MCF 10A (cell line): ENCODE data around the gene MAGI1. TPM values are rescaled to one million over a fixed set of nuclear protein-coding genes. Genes with fewer than 3 reads are reported as not detected.
A peak's percentile ranks its signal among the peaks of the same experiment; 100 is the strongest.
"Not testable (repeated sequence)": the region's sequence is repeated elsewhere in the genome, so short reads cannot be mapped to it uniquely, and the experiment has no call there.

Experiments
- BruUV-seq: library from RNA; stranded (reverse); fragments of 400-500 nt; replicated peaks from 2 replicates; lab custom pipeline; 2021; lab: Mats Ljungman, UMichigan
- CTCF ChIA-PET: fragments of 300-600 bp; sonication (Branson Sonifier 250); formaldehyde crosslinking; extraction: SDS; loops from one replicate; lab custom pipeline; 2021; ENCODE audit warnings: antibody characterized with exemption, inconsistent platforms; lab: Yijun Ruan, JAX
- POLR2A ChIA-PET: fragments of 300-600, 350-650 bp; sonication (Branson Sonifier 250); formaldehyde crosslinking; extraction: SDS; loops from one replicate; lab custom pipeline; 2020; ENCODE audit warnings: antibody characterized with exemption, inconsistent platforms; lab: Yijun Ruan, JAX
- DNase-seq: peaks from one replicate; pipeline ENCODE4 v3.0.0-alpha.2; 2018; ENCODE audit not compliant: unreplicated experiment
- H3K27ac Mint-ChIP-seq: one replicate; pipeline ENCODE4 v1.8.0; 2022; ENCODE audit warnings: mild to moderate bottlenecking, low read depth, mixed read lengths; ENCODE audit not compliant: unreplicated experiment
- H3K27me3 Mint-ChIP-seq: one replicate; pipeline ENCODE4 v1.8.0; 2022; ENCODE audit warnings: mixed read lengths; ENCODE audit not compliant: insufficient read depth, unreplicated experiment
- H3K36me3 Mint-ChIP-seq: one replicate; pipeline ENCODE4 v1.8.0; 2022; ENCODE audit warnings: mild to moderate bottlenecking, moderate library complexity, mixed read lengths; ENCODE audit not compliant: insufficient read depth, unreplicated experiment
- H3K4me1 Mint-ChIP-seq: one replicate; pipeline ENCODE4 v1.8.0; 2022; ENCODE audit warnings: mixed read lengths; ENCODE audit not compliant: insufficient read depth, unreplicated experiment
- H3K4me3 Mint-ChIP-seq: one replicate; pipeline ENCODE4 v1.8.0; 2022; ENCODE audit warnings: mild to moderate bottlenecking, moderate library complexity, mixed read lengths; ENCODE audit not compliant: unreplicated experiment
- H3K9me3 Mint-ChIP-seq: one replicate; pipeline ENCODE4 v1.8.0; 2022; ENCODE audit warnings: mixed read lengths; ENCODE audit not compliant: unreplicated experiment
- intact Hi-C: fragments of 100-400 bp; cut with micrococcal nuclease; formaldehyde crosslinking; loops from 2 replicates; pipeline ENCODE4 v1.14.1; 2022
- total RNA-seq: library from RNA; stranded (reverse); gene quantifications from 2 replicates; pipeline ENCODE4 v1.2.3, GENCODE V29; 2022
- TF ChIP-seq, protein P1 (sequence below): fragments of 200-600 bp; IDR thresholded peaks from one replicate; pipeline ENCODE4 v1.8.0; 2022; ENCODE audit warnings: antibody characterized with exemption, mild to moderate bottlenecking; ENCODE audit not compliant: unreplicated experiment

The MAGI1 gene
- total RNA-seq, 1 experiment from 2014 or later: 6.2 TPM

DNA sequence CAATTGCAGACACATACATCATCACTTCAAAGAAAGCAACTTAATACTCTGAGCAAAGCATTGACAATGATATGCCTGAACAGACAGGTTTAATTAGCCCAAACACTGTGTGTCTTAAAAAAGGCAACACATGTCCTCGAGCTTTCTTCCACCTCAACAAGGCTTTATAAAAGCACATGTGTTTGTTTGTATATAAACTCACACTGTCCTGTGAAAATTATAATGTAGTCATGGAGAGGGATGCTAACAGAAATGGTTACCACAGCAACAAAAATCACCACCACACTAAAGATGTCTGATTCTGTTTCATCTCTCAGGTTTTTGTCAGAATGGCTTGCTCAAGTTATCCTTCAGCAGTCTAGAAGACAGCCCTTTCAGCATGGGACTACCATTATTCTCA, 314.7 kb downstream of the MAGI1 start:
- Mint-ChIP-seq H3K4me1 (no peaks in the 10 kb centered on the region), H3K27me3 (no peaks in the 10 kb centered on the region), H3K36me3 (no peaks in the 10 kb centered on the region), H3K9me3 (no peaks in the 10 kb centered on the region), H3K4me3 (no peak overlapping the region), H3K27ac (no peak overlapping the region)
- BruUV-seq: no TSS peak
- no peak for DNase-seq
- TF ChIP-seq, protein P1, sequence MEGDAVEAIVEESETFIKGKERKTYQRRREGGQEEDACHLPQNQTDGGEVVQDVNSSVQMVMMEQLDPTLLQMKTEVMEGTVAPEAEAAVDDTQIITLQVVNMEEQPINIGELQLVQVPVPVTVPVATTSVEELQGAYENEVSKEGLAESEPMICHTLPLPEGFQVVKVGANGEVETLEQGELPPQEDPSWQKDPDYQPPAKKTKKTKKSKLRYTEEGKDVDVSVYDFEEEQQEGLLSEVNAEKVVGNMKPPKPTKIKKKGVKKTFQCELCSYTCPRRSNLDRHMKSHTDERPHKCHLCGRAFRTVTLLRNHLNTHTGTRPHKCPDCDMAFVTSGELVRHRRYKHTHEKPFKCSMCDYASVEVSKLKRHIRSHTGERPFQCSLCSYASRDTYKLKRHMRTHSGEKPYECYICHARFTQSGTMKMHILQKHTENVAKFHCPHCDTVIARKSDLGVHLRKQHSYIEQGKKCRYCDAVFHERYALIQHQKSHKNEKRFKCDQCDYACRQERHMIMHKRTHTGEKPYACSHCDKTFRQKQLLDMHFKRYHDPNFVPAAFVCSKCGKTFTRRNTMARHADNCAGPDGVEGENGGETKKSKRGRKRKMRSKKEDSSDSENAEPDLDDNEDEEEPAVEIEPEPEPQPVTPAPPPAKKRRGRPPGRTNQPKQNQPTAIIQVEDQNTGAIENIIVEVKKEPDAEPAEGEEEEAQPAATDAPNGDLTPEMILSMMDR: no peak
- ChIA-PET CTCF (interaction anchor here (0.6 kb wide), 1 partner anchor 498 kb away, joined by 3 read pairs; no protein-coding TSS in a partner anchor), POLR2A (no interaction called here)
- intact Hi-C loops: no loop called here

DNA sequence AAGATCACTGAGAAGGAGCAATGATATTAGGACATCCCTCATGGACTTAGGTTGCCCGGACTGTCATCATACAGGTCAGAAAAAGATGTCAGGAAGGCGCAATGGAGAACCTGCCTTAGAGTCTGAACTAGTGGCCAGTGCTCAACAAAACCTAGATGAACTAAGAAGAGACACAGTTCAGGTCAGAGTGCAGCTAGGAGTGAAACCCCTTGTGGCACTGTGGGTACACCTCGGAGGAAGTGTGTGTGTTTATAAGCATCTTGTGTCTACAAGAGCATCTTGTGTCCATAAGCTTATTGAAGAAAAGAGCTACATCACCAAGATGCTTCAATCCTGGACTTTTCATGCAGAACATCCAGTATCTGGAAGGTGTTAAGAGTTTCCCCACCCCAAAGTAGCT, 315.7 kb downstream of the MAGI1 start:
- ChIA-PET POLR2A (no interaction called here), CTCF (interaction anchor here (0.6 to 4.3 kb wide), 3 partner anchors 9 to 369 kb away, joined by 3 to 20 read pairs (median 4); no protein-coding TSS in a partner anchor)
- no peak for DNase-seq
- intact Hi-C loops: no loop called here
- Mint-ChIP-seq H3K27ac (no peak overlapping the region), H3K27me3 (no peaks in the 10 kb centered on the region), H3K4me3 (no peak overlapping the region), H3K9me3 (no peaks in the 10 kb centered on the region), H3K4me1 (no peaks in the 10 kb centered on the region), H3K36me3 (no peaks in the 10 kb centered on the region)
- BruUV-seq: no TSS peak
- TF ChIP-seq, protein P1: no peak

DNA sequence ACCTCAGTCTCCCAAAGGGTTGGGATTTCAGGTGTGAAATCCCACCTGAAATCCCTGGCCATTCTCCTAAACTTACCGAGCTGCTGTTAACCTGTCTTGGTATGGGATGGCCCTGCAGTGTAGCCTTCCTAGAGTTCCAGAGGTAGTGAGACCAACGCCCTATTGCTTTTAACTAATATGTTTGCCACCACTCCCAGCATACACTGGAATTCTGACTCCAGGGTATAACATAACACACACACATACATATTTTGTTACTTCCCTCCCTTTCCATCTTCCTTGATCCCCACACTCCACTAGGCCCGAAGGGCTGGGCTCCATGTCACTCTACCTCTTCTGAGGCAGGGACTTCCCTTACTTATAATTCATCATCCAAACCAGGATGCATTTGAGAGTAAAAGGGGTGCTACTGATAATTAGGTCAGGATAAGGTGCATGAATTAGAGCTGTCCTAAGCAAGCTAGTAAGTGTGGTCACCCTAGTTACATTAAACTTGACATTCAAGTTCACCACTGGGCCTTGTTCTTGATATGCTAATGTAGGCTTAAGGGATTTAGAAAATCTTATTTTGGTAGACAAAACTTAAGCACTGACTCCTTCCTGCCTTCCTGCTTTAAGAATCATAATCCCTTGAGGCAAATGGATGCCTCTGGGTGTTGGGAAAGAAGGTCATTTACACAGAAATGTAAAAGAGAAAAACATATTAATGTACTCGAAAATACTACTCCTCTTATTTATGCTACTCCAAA, 317.6 kb downstream of the MAGI1 start:
- no peaks in the 10 kb centered on the region for H3K9me3 Mint-ChIP-seq
- intact Hi-C loops: no loop called here
- TF ChIP-seq, protein P1: no peak
- no peaks in the 10 kb centered on the region for H3K4me1 Mint-ChIP-seq
- H3K36me3 Mint-ChIP-seq: no peaks in the 10 kb centered on the region
- no peak for DNase-seq
- ChIA-PET POLR2A (no interaction called here), CTCF (interaction anchor here (0.9 to 4.3 kb wide), 3 partner anchors 11 to 282 kb away, joined by 3 to 20 read pairs (median 3); no protein-coding TSS in a partner anchor)
- no peak overlapping the region for H3K4me3 Mint-ChIP-seq
- H3K27me3 Mint-ChIP-seq: no peaks in the 10 kb centered on the region
- H3K27ac Mint-ChIP-seq: no peak overlapping the region
- BruUV-seq: no TSS peak

DNA sequence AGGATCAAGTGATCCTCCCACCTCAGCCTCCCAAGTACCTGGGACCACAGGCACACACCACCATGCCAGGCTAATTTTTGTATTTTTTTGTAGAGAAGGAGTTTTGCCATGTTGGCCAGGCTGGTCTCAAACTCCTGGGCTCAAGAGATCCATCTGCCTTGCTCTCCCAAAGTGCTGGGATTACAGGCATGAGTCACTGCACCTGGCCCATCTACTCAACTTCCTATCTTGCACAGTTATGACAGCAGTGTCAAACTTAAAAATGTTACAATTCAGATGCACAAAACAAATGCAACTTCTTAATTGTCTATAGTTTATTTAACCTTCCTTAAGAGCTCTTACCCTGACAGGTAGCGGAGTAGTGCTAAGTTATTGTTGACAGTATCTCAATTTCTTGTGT, 319.1 kb downstream of the MAGI1 start:
- intact Hi-C loops, POLR2A ChIA-PET, H3K9me3 Mint-ChIP-seq, H3K27ac Mint-ChIP-seq, H3K4me3 Mint-ChIP-seq, H3K4me1 Mint-ChIP-seq, BruUV-seq, H3K27me3 Mint-ChIP-seq, H3K36me3 Mint-ChIP-seq: not testable (repeated sequence)
- CTCF ChIA-PET: interaction anchor here (0.7 to 4.3 kb wide), 3 partner anchors 12 to 746 kb away, joined by 3 to 20 read pairs (median 3); no protein-coding TSS in a partner anchor
- DNase-seq: peak; percentile 22
